ENCODE data around the gene PRM1. TPM values are rescaled to one million over a fixed set of nuclear protein-coding genes. Genes with fewer than 3 reads are reported as not detected.

The PRM1 gene
- total RNA-seq, 1 experiment from 2014 or later = not detected

GRCh38 chr16:11289202-11289601, 8.1 kb upstream of the PRM1 start:
- H3K9me3 ChIP-seq (ENCODE audit: insufficient read depth, low read depth) = no peaks in the 10 kb centered on the region
- intact Hi-C loops (cut with micrococcal nuclease; ENCODE audit: unreplicated experiment) = no loop called here
- H3F3A ChIP-seq (ENCODE audit: insufficient read depth, low read depth) = no peaks in the 10 kb centered on the region
- TF ChIP-seq, protein P1, sequence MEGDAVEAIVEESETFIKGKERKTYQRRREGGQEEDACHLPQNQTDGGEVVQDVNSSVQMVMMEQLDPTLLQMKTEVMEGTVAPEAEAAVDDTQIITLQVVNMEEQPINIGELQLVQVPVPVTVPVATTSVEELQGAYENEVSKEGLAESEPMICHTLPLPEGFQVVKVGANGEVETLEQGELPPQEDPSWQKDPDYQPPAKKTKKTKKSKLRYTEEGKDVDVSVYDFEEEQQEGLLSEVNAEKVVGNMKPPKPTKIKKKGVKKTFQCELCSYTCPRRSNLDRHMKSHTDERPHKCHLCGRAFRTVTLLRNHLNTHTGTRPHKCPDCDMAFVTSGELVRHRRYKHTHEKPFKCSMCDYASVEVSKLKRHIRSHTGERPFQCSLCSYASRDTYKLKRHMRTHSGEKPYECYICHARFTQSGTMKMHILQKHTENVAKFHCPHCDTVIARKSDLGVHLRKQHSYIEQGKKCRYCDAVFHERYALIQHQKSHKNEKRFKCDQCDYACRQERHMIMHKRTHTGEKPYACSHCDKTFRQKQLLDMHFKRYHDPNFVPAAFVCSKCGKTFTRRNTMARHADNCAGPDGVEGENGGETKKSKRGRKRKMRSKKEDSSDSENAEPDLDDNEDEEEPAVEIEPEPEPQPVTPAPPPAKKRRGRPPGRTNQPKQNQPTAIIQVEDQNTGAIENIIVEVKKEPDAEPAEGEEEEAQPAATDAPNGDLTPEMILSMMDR (conservative IDR thresholded peaks at IDR 0.05) = no peak
- TF ChIP-seq EZH2 (IDR thresholded peaks at IDR 0.05; ENCODE audit: low read depth) = no peak
- DNase-seq = no peak
- no peak overlapping the region for H2AFZ ChIP-seq
- CTCF ChIA-PET = no interaction called here
- H3K4me2 ChIP-seq = no peak overlapping the region
- no peaks in the 10 kb centered on the region for H4K20me1 ChIP-seq (ENCODE audit: insufficient read depth)
- POLR2A ChIA-PET (ENCODE audit: unreplicated experiment) = no interaction called here
- no peaks in the 10 kb centered on the region for H3K79me2 ChIP-seq (ENCODE audit: low read depth)
- no peaks in the 10 kb centered on the region for H3K36me3 ChIP-seq (ENCODE audit: low read depth)
- no peaks in the 10 kb centered on the region for H3K4me1 ChIP-seq (replicated peaks; ENCODE audit: insufficient read depth)
- H3K9me2 ChIP-seq (ENCODE audit: insufficient read depth) = no peaks in the 10 kb centered on the region
- no peaks in the 10 kb centered on the region for H3K27me3 ChIP-seq (ENCODE audit: insufficient read depth, low read depth)
- H3K27ac ChIP-seq = no peak overlapping the region
- BruUV-seq (replicated peaks) = no TSS peak
- no peak overlapping the region for H3K4me3 ChIP-seq

DNA sequence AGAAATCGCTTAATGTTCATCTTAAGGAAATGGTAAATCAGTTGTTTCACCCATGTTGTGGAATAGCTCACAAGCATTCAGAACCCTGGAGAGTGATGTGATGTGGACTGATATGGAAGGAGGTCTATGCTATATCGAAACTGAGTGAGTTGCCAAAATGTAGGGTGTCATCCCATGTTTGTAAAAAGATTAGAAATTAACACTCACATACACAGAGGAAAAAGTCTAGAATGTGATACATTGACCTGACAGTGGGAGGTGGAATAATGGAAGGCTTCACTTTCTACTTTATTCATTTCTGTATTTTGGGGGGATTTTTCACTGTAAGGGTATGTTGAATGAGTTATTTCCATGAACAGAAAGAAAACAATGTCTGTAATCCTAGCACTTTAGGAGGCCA, 4.7 kb upstream of the PRM1 start:
- Histone ChIP-seq H3K4me2 (no peak overlapping the region), H3K9me3 (ENCODE audit: insufficient read depth, low read depth) (no peaks in the 10 kb centered on the region), H2AFZ (no peak overlapping the region), H3K27me3 (ENCODE audit: insufficient read depth, low read depth) (no peaks in the 10 kb centered on the region), H3K4me3 (no peak overlapping the region), H3F3A (ENCODE audit: insufficient read depth, low read depth) (no peaks in the 10 kb centered on the region), H3K79me2 (ENCODE audit: low read depth) (no peaks in the 10 kb centered on the region), H3K27ac (no peak overlapping the region), H4K20me1 (ENCODE audit: insufficient read depth) (no peaks in the 10 kb centered on the region), H3K36me3 (ENCODE audit: low read depth) (no peaks in the 10 kb centered on the region), H3K4me1 (replicated peaks; ENCODE audit: insufficient read depth) (no peaks in the 10 kb centered on the region), H3K9me2 (ENCODE audit: insufficient read depth) (no peaks in the 10 kb centered on the region)
- BruUV-seq (replicated peaks) = no TSS peak
- POLR2A ChIA-PET (ENCODE audit: unreplicated experiment) = no interaction called here
- intact Hi-C loops (cut with micrococcal nuclease; ENCODE audit: unreplicated experiment) = no loop called here
- DNase-seq = no peak
- TF ChIP-seq EZH2 (IDR thresholded peaks at IDR 0.05; ENCODE audit: low read depth) = no peak
- TF ChIP-seq, protein P1 (conservative IDR thresholded peaks at IDR 0.05) = no peak
- CTCF ChIA-PET = no interaction called here

DNA sequence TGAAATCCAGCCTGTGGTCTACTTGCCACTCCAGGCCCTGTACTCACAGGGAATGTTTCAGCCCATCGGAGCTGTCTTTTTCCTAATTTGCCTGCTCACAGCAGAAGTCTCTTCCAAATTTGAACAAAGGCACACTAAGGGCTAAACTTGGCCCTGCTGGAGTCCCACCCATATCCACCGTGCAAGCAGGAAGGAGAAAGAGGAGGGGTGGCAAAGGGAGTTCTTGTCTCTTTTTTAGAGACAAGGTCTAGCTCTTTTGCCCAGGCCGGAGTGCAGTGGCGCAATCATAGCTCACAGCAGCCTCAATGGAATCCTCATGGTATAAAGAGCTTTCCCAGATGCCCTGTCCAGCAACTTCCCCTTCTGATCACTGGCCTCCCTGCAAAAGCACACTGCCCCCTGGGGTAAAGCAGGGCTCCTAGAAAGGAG, 2.7 kb upstream of the PRM1 start:
- CTCF ChIA-PET = interaction anchor here (0.6 kb wide), 1 partner anchor 36 kb away, joined by 4 read pairs; no protein-coding TSS in a partner anchor

More for the DNA sequence above, 2.7 kb upstream of the PRM1 start:
- H3K9me2 ChIP-seq (ENCODE audit: insufficient read depth) = no peaks in the 10 kb centered on the region
- no peaks in the 10 kb centered on the region for H3K36me3 ChIP-seq (ENCODE audit: low read depth)
- no peaks in the 10 kb centered on the region for H3K79me2 ChIP-seq (ENCODE audit: low read depth)
- intact Hi-C loops (cut with micrococcal nuclease; ENCODE audit: unreplicated experiment) = no loop called here
- POLR2A ChIA-PET (ENCODE audit: unreplicated experiment) = interaction anchor here (0.7 kb wide), 1 partner anchor 20 kb away, joined by 5 read pairs; no protein-coding TSS in a partner anchor
- no peaks in the 10 kb centered on the region for H3K4me1 ChIP-seq (replicated peaks; ENCODE audit: insufficient read depth)
- H3K27ac ChIP-seq = no peak overlapping the region
- no peaks in the 10 kb centered on the region for H3K9me3 ChIP-seq (ENCODE audit: insufficient read depth, low read depth)
- no peaks in the 10 kb centered on the region for H3K27me3 ChIP-seq (ENCODE audit: insufficient read depth, low read depth)
- H3F3A ChIP-seq (ENCODE audit: insufficient read depth, low read depth) = no peaks in the 10 kb centered on the region
- DNase-seq = no peak
- H3K4me2 ChIP-seq = no peak overlapping the region
- H3K4me3 ChIP-seq = no peak overlapping the region
- H2AFZ ChIP-seq = no peak overlapping the region
- H4K20me1 ChIP-seq (ENCODE audit: insufficient read depth) = no peaks in the 10 kb centered on the region
- BruUV-seq (replicated peaks) = no TSS peak
- TF ChIP-seq EZH2 (IDR thresholded peaks at IDR 0.05; ENCODE audit: low read depth) = no peak
- TF ChIP-seq, protein P1 (conservative IDR thresholded peaks at IDR 0.05) = no peak

All from PC-9 (cell line).